Left lobe of liver (tissue), 2 donors: Measurements from ENCODE around the gene NUP62CL. TPM values are rescaled to one million over a fixed set of nuclear protein-coding genes. Genes with fewer than 3 reads are reported as not detected.
"Not testable (repeated sequence)": the region's sequence is repeated elsewhere in the genome, so short reads cannot be mapped to it uniquely, and the experiment has no call there.

Experiments
- ATAC-seq: fragments of 200-7000 bp; cut with Tn5 transposase; one replicate; pipeline ENCODE4 v1.9.1; 2020; ENCODE audit warnings: mild to moderate bottlenecking, moderate library complexity
- DNase-seq: peaks from one replicate; pipeline ENCODE4 v3.0.0-alpha.2; 2020; ENCODE audit warnings: low spot score
- total RNA-seq: library from RNA; stranded (reverse); gene quantifications from one replicate; pipeline ENCODE4 v1.2.1, GENCODE V29; 2021
- donor health status: DM: no; HTN: no; CAD: no; lungs with moderate emphysema.
- donor health status: DM: no; HTN: yes; CAD: no.

NUP62CL gene
- total RNA-seq, result 0.53 TPM

- ATAC-seq (peak; percentile 93), DNase-seq (peak; percentile 80)
These were observed at the start of gene NUP62CL, which contains the start of gene DNAAF6 for GRCh38 chrX:107205770-107206696. Gene NUP62CL, minus strand, starts transcription at chrX:107206433. Its CDS starts 31,287 bp downstream, at chrX:107175146. Gene DNAAF6, plus strand, starts transcription at chrX:107206611. Its CDS starts 6,265 bp downstream, at chrX:107212876.

GRCh38 chrX:107228486-107228819 lies 22.2 kb upstream of the NUP62CL start:
- DNase-seq (no peak), ATAC-seq (no peak)

GRCh38 chrX:107227780-107228485 lies 21.7 kb upstream of the NUP62CL start:
- DNase-seq (no peak), ATAC-seq (no peak)

- no peak for ATAC-seq
- no peak for DNase-seq
These were observed 20.5 kb upstream of the NUP62CL start for GRCh38 chrX:107226757-107227156.

- DNase-seq (no peak), ATAC-seq (peak; percentile 60)
These were observed 7.2 kb upstream of the NUP62CL start for GRCh38 chrX:107213477-107213876.

GRCh38 chrX:107207943-107208342 lies 1.7 kb upstream of the NUP62CL start:
- no peak for ATAC-seq
- no peak for DNase-seq

GRCh38 chrX:107207089-107207488 lies 856 bp upstream of the NUP62CL start:
- no peak for ATAC-seq
- no peak for DNase-seq

- DNase-seq (no peak), ATAC-seq (no peak)
These were observed 448 bp upstream of the NUP62CL start for GRCh38 chrX:107206697-107207065.

- no peak for DNase-seq
- ATAC-seq, result no peak
These were observed 2.1 kb downstream of the NUP62CL start for GRCh38 chrX:107204068-107204605.

GRCh38 chrX:107199491-107199890 lies 6.7 kb downstream of the NUP62CL start:
- ATAC-seq, result no peak

GRCh38 chrX:107198074-107198473 lies 8.2 kb downstream of the NUP62CL start:
- DNase-seq, ATAC-seq: not testable (repeated sequence)

More at GRCh38 chrX:107199491-107199890, 6.7 kb downstream of the NUP62CL start:
- DNase-seq, result no peak

GRCh38 chrX:107197319-107197718 lies 8.9 kb downstream of the NUP62CL start:
- ATAC-seq (no peak), DNase-seq (no peak)

GRCh38 chrX:107171369-107172102 lies 34.7 kb downstream of the NUP62CL start:
- ATAC-seq (no peak), DNase-seq (no peak)

GRCh38 chrX:107168712-107169111 lies 37.5 kb downstream of the NUP62CL start:
- no peak for DNase-seq
- no peak for ATAC-seq

- no peak for ATAC-seq
- no peak for DNase-seq
These were observed 38.0 kb downstream of the NUP62CL start for GRCh38 chrX:107168257-107168656.

GRCh38 chrX:107167163-107167921 lies 38.9 kb downstream of the NUP62CL start:
- no peak for ATAC-seq

GRCh38 chrX:107157618-107158017 lies 48.6 kb downstream of the NUP62CL start:
- DNase-seq, ATAC-seq: not testable (repeated sequence)

More at GRCh38 chrX:107167163-107167921, 38.9 kb downstream of the NUP62CL start:
- DNase-seq, result no peak

GRCh38 chrX:107155621-107156430 lies 50.4 kb downstream of the NUP62CL start:
- not testable (repeated sequence) for DNase-seq, ATAC-seq
